Erythroblast (primary cell): Measurements from ENCODE around the gene OR10G3.

Source experiments
- DNase-seq, 2 experiments: peaks; one replicate each; lab custom pipeline; 2025; lab: John Stamatoyannopoulos, UW
- GATA1 ChIP-seq: IDR thresholded peaks from 2 replicates; pipeline ENCODE4 v1.6.1; 2011; ENCODE audit warnings: low read depth, mild to moderate bottlenecking, control low read depth, low read length, moderate library complexity
- POLR2A ChIP-seq: IDR thresholded peaks from 2 replicates; pipeline ENCODE4 v1.6.1; 2011; ENCODE audit warnings: mild to moderate bottlenecking, low read length

OR10G3 gene

GRCh38 chr14:21543963-21544362 is 35.9 kb downstream of the OR10G3 start:
- TF ChIP-seq POLR2A, result no peak
- TF ChIP-seq GATA1, result no peak

GRCh38 chr14:21543521-21543960 is 36.3 kb downstream of the OR10G3 start:
- TF ChIP-seq GATA1 (no peak), POLR2A (no peak)
- no peak for DNase-seq

More at GRCh38 chr14:21543963-21544362, 35.9 kb downstream of the OR10G3 start:
- no peak for DNase-seq

GRCh38 chr14:21541413-21542074 is 38.3 kb downstream of the OR10G3 start:
- no peak for DNase-seq
- TF ChIP-seq GATA1 (no peak), POLR2A (no peak)

- DNase-seq, result no peak
- TF ChIP-seq POLR2A (no peak), GATA1 (no peak)
Observed at GRCh38 chr14:21539189-21539940, 40.5 kb downstream of the OR10G3 start.

- TF ChIP-seq GATA1 (no peak), POLR2A (no peak)
- DNase-seq, result no peak
Observed at GRCh38 chr14:21537090-21537424, 42.8 kb downstream of the OR10G3 start.

GRCh38 chr14:21536418-21537089 is 43.3 kb downstream of the OR10G3 start:
- DNase-seq, result no peak
- no peak for TF ChIP-seq POLR2A
- no peak for TF ChIP-seq GATA1

GRCh38 chr14:21535545-21536417 is 44.1 kb downstream of the OR10G3 start:
- DNase-seq, result no peak
- no peak for TF ChIP-seq POLR2A
- no peak for TF ChIP-seq GATA1

- DNase-seq, result no peak
- TF ChIP-seq GATA1, result no peak
- TF ChIP-seq POLR2A, result no peak
Observed at GRCh38 chr14:21534576-21534975, 45.3 kb downstream of the OR10G3 start.

- TF ChIP-seq POLR2A (no peak), GATA1 (no peak)
- DNase-seq, result no peak
Observed at GRCh38 chr14:21533294-21533693, 46.6 kb downstream of the OR10G3 start.

- no peak for TF ChIP-seq GATA1
- no peak for TF ChIP-seq POLR2A
- no peak for DNase-seq
Observed at GRCh38 chr14:21529515-21529914, 50.4 kb downstream of the OR10G3 start.

GRCh38 chr14:21528381-21529348 is 51.2 kb downstream of the OR10G3 start:
- DNase-seq, result peak; percentile 42 to 60
- no peak for TF ChIP-seq GATA1
- no peak for TF ChIP-seq POLR2A

- TF ChIP-seq POLR2A (no peak), GATA1 (no peak)
- no peak for DNase-seq
Observed at GRCh38 chr14:21527318-21527679, 52.6 kb downstream of the OR10G3 start.
